Mesenteric fat pad (tissue), 1 donor: ENCODE measurements around the gene FRG2C. TPM values are rescaled to one million over a fixed set of nuclear protein-coding genes. Genes with fewer than 3 reads are reported as not detected.
A peak's percentile ranks its signal among the peaks of the same experiment; 100 is the strongest.
"Not testable (repeated sequence)": the region's sequence is repeated elsewhere in the genome, so short reads cannot be mapped to it uniquely, and the experiment has no call there.

Experiments
- DNase-seq: peaks from one replicate; pipeline ENCODE4 v3.0.0-alpha.2; 2020; ENCODE audit warnings: low spot score
- long read RNA-seq: library from polyadenylated mRNA; unstranded; transcript quantifications from one replicate; pipeline ENCODE4 v2.0.0, GENCODE V29; 2020
- total RNA-seq: library from RNA; stranded (reverse); fragmentation: NEBNext Ultra II Directional; extraction: Animal tissue kit (Norgen Biotek cat#: 25700); gene quantifications from one replicate; pipeline ENCODE4 v1.2.1, GENCODE V29; 2021
- donor health status: DM: yes; HTN: yes; CAD: no.

FRG2C gene
- total RNA-seq, result not detected
- long read RNA-seq, result 0 reads

DNA sequence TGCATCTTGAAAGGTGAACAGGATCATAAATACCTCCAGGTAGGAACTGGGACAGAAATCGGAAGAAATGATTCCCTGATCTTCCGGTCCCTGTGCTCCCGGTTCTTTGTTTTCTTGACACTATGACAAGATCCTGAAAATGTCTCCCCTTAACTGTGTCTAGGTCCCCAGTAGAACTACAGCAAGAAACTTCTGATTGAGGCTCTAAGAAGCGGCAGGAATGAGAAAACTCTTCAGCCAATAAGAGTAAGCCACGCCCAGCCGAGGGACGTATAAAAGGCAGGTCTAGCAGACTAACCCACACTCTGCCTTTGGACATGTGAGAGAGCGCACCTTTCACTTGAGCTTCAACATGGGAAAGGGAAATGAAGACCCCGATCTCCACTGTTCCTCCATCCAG lies at the start of gene FRG2C:
Gene FRG2C, plus strand, starts transcription at position 301 of the 400 bp plus-strand sequence. Its CDS starts 52 bp downstream, at position 353.
- DNase-seq, result not testable (repeated sequence)

DNA sequence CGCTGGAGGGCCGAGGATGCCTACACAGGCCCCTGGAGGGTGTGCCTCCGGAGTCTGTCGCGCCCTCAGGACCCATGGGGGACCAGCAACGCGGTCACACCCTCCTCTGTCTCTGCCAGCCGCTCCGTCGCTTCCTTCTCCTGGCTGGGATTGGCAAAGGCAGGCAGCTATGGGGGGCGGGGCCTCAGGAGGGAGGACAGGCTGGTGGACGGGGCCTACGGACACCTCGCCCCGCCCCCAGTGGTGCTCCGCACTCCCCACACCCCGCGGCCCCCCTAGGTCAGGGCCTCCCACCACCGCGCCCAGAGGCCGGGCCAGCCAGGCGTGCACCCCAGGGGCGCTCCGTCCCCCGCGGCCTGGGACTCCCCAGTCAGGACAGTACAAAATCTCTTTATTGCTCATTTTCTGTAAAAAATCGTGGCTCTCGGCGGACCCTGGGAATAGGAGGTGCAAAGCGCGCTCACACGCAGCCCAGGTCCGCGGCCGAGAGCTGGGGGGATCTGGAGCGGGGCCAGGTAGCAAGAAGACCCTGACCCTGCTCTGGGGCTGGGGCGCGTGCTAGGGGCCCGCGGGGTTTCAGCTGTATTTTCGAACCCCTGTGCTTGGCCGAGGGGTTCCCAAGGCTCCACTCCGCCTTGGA lies 45.3 kb upstream of the FRG2C start:
- DNase-seq, result not testable (repeated sequence)

DNA sequence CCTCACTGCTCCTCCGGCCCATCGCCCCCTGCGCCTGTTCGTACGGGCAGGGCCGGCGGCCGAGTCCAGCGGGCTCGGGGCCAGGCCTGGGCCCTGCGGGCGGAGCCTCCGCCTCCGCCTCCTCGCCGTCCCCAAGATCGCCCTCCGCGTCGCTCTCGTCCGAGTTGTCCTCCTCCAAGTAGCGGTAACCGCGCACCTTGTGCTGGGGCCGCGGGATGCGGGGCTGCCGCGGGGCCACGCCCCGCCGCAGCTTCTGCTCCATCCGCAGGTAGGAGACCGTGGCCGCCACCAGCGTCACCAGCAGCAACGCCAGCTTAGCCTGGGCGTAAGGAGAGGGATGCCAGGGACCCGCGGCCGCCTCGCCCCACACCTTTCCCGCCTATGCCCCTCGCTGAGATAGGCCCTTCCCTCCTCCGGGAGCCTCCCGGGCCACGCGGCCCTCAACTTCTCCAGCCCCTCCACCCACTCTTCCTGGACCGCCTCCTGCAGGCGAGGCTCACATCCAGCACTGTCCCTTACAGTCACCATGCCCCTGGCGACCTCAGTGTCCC lies 44.6 kb upstream of the FRG2C start:
- not testable (repeated sequence) for DNase-seq

DNA sequence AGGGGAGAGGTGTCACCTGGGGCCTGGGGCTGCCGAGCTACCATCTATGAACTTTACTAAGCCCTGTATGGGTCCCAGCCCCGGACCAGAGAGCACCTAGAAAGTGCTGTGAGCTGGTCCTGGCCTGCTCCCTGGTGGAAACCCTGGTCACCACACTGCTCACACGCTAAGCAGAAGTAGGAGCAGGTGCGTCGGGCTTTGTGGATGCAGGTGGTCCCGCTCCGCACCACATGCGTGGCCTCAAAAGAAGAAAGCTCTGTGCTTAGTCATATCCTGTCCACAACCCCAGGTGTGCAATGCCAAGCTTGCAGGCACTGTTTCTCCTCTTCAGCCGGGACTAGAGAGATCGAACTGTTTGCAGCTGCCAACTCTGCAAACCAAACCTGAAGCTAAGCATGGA lies 42.4 kb upstream of the FRG2C start:
- DNase-seq, result not testable (repeated sequence)

DNA sequence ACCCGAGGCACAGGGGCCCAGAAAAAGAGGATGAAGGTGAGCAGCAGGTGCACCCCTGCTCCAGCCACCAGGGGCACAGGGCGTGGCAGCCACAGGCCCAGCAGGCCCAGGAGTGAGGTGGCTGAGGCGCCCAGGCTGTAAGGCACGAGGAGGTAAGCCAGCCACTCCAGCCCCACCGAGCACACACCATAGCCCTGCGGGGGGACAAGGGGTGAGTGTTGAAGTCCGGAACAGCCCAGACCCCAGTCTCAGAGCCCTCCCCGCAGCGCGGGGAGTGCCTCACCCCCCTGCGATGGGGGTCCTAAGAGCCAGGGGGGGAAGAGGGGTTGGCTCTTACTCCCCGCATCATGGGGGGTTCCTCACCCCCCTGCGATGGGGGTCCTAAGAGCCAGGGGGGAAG lies 40.5 kb upstream of the FRG2C start:
- not testable (repeated sequence) for DNase-seq

DNA sequence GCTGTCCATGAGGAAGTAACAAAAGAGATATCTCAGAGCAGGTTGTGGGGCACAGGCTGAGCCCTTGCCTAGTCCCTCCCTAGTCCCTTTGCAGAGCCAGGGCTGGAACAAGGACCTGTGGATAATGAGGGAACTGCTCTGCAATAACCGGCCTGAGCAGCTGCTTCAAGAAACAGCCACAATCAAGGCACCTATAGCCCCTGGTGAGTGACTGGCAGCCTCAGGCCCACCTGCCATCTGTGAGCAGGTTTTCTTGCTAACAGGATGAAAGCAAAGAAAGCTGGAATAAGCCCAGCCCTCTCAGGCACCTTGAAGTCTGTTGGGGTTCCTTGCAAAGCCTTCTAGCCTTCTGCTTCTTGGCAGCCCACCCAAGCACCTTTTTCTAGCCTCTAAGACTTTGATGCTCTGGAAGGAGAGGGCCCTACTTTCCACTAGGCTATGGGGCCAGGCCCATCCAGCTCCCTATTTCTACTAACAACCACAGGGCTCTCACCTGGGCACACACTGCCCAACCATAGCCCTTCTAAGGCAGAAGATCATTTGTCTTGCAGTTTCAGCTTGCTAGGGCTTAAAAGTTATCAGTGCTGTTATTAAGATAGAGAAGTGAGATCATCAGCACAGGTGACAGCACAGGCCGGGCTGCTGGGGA lies 33.1 kb upstream of the FRG2C start:
- not testable (repeated sequence) for DNase-seq

DNA sequence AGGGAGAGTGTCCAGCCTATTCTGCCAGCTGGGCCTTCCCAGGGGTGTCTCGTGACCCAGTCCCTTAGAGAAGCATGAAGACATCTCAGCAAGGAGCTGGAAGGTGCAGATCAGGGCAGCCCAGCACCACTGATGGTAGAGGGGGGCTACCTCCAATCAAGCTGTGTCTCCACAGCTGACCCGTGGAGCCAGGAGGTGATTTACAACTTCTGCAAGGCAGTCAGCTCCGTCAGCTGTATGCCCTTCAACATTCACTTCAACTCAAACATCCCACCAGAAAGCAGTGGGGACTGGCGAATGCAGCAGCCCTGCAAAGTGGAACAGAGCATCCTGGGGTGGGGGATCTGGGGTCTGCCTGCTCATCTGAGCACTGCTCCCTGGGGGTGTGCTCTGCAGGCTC lies 32.6 kb upstream of the FRG2C start:
- DNase-seq, result no peak

DNA sequence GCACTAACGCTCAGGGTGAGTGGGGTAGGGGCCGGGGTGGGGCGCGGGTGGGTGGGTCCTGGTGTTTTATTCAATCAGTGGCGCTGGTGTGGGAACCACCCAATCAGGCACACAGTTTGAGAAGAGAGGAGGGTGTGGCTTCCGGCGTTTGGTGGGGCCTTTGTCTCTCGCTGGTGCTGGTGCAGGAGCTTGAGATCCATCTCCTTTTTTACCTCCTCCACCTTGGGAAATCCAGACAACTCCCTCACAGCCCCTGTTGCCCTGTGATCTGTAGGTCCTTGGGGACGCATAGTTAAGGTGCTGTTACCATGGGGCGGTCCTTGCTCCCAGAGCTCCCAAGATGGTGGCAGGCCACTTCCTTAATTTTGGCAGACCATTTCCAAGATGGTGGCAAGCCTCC lies 25.2 kb upstream of the FRG2C start:
- DNase-seq, result not testable (repeated sequence)

DNA sequence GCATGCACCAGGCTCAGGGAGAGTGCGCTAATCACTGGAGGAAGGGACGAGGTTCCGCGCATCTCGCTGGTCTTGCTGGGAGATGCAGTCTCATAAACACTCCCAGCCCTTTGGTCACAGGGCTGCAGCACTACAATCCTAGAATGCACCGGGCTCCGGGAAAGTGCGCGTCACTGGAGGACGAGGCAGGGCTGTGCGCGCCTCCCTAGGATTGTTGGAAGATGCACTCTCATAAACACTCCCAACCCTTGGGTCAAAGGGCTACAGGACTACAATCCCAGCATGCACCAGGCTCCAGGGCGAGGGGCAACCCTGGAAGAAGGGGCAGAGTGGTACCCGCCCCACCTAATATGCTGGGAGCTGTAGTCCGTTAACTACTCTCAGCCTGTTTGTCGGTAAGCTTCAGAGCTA lies 23.0 kb upstream of the FRG2C start:
- DNase-seq, result not testable (repeated sequence)

DNA sequence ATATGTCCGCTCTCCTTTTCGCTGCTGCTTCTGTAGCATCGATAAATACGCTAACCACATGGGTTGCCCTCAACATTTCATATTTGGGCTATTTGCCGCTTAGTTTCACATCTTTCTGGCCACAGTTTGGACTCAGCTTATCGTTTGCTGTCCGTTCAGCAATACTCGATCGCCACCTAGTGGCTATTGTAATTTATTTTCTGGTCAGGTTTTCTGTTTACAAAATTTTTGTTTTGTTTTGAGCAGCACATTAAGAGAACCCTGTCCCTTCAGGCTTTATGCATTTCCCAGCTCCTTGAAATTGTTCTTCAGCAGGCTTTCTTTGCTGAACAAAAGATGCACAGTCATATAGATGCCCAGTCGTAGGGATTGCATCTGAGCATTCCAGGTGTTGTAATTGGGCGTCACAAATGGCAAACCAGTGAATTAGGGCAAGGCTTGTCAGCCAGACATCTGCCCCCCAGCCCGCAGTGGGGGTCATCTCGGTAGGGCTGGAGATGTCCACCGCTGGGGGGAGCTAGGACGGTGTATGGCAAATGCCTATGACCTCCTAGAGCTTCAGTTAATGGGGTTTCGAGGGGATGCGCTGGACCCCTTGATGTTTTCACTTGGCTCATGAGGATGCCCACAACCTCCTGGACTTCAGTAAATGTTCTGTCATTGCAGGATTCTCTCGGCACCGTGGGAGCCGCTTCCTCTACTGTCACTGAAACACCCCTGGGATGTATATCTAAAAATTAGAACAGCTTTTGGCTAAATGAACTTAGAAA lies 20.9 kb upstream of the FRG2C start:
- DNase-seq, result not testable (repeated sequence)

DNA sequence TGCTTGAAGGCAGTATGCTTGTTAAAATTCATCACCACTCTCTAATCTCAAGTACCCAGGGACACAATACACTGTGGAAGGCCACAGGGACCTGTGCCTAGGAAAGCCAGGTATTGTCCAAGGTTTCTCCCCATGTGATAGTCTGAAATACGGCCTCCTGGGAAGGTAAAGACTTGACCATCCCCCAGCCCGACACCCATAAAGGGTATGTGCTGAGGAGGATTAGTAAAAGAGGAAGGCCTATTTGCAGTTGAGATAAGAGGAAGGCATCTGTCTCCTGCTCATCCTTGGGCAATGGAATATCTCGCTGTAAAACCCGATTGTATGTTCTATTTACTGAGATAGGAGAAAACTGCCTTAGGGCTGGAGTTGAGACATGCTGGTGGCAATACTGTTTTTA lies 18.6 kb upstream of the FRG2C start:
- not testable (repeated sequence) for DNase-seq

DNA sequence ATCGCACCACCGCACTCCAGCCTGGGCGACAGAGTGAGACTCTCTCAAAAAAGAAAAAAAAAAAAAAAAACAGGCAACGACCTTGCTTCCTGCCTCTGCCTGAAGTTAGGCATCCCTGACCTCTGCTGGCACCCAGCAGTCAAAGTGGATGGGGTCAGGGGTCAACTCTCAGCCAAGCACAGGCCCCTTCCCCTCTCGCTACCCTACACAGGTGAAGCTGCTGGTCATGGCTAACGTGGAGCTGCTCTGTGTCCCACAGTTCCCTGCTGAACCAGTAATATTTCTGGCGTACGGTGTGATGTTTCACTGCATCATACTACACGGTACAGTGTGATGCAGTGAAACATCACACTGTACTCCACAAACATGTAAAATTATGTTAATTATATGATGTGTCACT lies 13.9 kb upstream of the FRG2C start:
- DNase-seq, result no peak

DNA sequence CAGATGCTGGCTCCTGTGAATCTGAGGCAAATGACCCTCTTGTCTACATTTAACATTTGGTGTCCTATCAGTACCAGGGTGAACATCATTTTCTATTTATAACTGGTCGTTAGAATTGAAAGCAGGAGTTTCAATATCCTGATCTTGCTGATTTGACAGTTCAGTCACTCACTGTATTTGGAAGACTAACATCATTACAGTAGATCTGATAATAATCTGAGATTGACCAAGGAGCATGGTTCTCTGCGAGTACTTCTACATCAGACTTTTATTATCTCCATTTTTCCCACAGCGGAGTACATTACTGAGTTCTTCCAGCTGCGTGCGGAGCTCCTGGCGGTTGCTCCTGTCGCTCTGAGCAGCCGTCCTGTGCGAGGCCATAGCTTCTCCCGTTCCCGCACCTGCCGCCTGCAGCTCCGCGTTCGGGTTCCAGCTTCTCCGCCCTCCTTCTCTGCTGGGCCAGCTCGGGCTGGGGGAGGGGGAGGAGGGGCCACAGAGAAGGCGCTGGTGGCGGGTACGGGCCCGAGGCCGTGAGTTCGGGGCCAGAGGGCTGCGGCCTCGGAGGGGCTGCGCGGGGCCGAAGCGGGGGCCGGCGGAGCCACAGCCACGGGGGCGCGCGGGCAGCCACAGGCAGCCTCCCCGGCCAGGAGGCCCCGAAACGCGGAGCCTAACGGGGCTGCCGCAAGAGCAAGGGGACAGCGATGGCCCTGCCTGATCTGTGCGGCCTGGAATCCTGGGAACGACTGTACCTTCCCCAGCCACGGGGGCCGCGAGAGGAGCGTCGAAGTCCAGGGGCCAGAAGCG lies 8.8 kb upstream of the FRG2C start:
- DNase-seq, result not testable (repeated sequence)

DNA sequence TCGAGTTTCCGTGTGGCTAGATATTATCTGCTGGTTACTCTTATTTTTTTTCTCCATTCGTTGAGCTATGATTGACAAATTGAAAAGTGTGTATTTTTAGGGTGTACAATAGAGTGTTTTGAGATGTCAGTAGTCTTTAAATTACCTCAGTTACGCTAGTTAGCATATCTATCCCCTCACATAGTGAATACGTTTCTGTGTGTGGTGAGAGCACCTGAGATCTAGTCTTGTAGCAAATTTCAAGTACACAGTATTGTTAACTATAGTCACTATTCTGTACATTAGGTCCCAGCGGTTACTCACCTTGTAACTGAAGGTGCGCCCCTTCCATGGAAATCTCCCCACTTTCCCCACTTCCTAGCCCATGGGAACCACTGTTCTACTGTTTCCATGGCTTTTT lies 8.2 kb upstream of the FRG2C start:
- not testable (repeated sequence) for DNase-seq

DNA sequence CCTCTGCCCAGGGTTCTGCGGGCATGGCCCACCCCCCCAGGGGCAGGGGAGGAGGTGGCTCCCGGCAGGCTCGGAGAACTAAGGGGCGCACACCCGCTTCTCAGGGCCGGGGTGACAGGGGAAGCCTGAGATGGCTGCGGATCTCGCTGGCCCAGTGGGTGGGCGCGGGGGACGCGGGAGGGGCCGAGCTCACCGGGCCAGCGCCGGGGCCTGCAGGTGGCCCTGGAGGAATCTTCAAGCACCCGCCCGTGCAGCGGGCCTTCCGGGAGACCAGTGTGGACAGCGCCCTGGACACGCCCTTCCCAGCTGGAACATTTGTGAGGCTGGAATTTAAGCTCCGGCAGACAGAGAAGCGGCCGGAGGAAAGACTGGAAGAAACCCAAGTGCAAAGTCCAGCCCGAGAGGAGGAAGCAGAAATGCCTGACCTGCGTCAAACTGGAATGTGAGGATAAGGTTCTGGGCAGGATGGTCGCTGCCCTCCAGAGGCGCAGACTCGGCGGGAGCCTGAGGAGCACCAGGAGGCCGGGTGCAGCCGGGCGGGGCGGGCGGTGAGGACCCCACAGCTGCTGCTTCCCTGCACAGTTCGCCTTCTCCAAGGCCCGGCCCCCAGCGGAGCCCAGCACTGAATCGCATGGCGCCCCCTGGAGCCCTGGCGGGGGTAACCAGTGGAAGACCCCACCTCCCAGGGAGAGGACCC lies 5.6 kb upstream of the FRG2C start:
- not testable (repeated sequence) for DNase-seq

DNA sequence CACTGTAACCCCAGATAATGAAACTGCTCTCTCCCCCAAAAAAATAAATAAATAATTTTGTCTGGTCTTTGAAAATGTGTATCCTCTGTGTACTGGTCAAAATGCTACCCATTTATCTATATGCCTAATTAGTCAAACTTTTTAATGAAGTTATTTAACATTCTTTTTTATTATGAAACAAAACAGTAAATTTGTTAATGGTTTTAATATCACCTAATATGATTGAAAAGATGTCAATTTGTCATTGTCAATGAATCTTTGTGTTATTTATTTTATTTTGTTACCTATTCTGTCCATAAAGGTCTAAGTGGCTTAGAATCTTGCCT lies 5.1 kb upstream of the FRG2C start:
- DNase-seq, result not testable (repeated sequence)

DNA sequence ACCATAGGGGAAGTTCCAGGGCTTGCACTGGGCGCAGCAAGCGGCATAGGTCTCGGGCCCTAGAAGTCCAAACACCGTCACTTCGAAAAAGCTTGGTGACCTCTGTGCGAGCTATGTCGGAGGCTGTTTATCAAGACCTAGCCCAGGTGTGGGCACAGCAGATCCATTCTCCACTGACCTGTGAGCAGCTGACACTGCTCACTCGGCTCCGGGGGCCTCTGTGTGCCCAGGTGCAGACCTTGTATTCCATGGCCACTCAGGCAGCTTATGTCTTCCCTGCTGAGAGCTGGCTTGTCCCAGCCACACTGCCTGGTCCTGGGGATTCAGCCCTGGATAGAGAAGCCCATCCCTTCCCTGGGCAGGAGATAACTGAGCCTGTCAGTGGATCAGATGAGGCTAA lies 1.5 kb downstream of the FRG2C start:
- peak; percentile 86 for DNase-seq

DNA sequence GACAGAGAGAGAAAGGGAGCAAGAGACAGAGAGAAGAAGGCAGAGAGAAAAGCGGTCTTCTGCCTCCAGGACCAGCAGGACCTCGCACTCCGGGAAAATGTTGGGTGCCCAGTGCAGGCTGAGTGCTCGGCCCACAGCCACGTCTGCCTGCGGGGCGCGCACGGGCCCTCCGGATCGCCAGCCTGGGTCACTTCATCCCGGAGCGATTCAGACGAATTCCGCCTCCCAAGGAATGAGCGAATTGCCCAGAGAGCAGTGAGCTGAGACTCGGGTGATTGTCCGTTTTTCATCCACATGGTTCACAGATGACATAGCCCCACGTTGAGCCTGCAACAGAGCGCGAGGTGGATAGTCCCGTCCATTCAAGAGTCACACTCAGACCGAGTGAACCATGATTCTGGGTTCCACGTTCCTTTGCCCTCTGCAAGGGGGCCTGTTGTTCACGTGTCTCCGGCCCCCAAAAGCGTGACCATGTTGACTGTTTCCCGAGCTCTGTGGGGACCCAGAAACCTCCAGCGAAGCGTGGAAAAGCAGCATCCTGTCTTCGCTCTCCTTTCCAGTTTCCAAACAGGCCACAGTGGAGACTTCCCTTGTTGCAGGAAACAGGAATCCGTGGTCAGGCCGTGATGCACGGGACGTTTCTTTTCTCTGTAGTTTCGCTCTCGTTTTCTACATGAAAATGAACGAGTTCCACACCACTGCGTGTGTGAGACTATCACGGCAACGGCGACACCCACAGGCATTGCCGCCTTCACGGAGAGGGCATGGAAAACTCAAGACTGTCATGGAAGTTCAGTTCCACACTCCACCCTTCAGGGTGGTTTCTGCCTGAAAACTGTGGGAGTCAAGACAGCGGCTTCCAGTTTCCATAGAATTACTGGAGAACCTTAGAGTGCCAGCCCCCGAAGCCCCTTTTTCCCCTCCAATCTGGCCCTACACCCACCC lies 3.9 kb downstream of the FRG2C start:
- DNase-seq, result peak; percentile 89

DNA sequence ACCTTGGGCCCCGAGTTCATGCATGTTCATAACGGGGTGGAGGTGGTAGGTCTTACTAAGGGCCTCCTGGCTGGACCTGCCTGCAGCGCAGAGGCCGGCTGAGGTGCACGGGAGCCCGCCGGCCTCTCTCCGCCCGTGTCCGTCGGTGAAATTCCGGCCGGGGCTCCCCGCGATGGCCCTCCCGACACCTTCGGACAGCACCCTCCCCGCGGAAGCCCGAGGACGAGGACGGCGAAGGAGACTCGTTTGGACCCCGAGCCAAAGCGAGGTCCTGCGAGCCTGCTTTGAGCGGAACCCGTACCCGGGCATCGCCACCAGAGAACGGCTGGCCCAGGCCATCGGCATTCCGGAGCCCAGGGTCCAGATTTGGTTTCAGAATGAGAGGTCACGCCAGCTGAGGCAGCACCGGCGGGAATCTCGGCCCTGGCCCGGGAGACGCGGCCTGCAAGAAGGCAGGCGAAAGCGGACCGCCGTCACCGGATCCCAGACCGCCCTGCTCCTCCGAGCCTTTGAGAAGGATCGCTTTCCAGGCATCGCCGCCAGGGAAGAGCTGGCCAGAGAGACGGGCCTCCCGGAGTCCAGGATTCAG lies 4.7 kb downstream of the FRG2C start:
- peak; percentile 100 for DNase-seq
